Endothelial cell of umbilical vein (primary cell): ENCODE results near the gene TPCN2.

Experiments used
- CTCF ChIP-seq, 2 donors: IDR thresholded peaks; 1 replicate in 1 of 2; 2 replicates in 1 of 2; pipeline ENCODE4 v1.5.1; 2011; ENCODE audit warnings: low read length in 2 of 2, mild to moderate bottlenecking in 2 of 2, moderate library complexity in 2 of 2, control low read depth in 1 of 2, inconsistent platforms in 1 of 2, low read depth in 1 of 2; ENCODE audit not compliant: insufficient read depth in 1 of 2; ENCODE audit errors: extremely low read depth in 1 of 2
- EZH2 ChIP-seq: IDR thresholded peaks from 2 replicates; pipeline ENCODE4 v1.6.1; 2012; ENCODE audit warnings: borderline replicate concordance, low read depth, mild to moderate bottlenecking, moderate library complexity, low read length, inconsistent platforms; ENCODE audit not compliant: severe bottlenecking
- FOS ChIP-seq: IDR thresholded peaks from 2 replicates; pipeline ENCODE4 v1.6.1; 2011; ENCODE audit warnings: mild to moderate bottlenecking, low read length, moderate library complexity, borderline replicate concordance; ENCODE audit not compliant: insufficient read depth
- GATA2 ChIP-seq: IDR thresholded peaks from 2 replicates; pipeline ENCODE4 v1.7.0; 2011; ENCODE audit warnings: low read depth, mild to moderate bottlenecking, moderate library complexity, mixed read lengths, low read length; ENCODE audit not compliant: insufficient read length, insufficient read depth
- JUN ChIP-seq: IDR thresholded peaks from 2 replicates; pipeline ENCODE4 v1.6.1; 2011; ENCODE audit warnings: borderline replicate concordance, low read depth; ENCODE audit not compliant: insufficient read length, insufficient read depth
- MAX ChIP-seq: IDR thresholded peaks from 2 replicates; pipeline ENCODE4 v1.6.1; 2011; ENCODE audit not compliant: insufficient read depth, insufficient read length
- POLR2A ChIP-seq: IDR thresholded peaks from 2 replicates; pipeline ENCODE4 v1.6.1; 2012; ENCODE audit warnings: low read depth, mild to moderate bottlenecking, control low read depth, low read length
- POLR2AphosphoS5 ChIP-seq: IDR thresholded peaks from 2 replicates; pipeline ENCODE4 v1.6.1; 2012; ENCODE audit warnings: low read depth, mild to moderate bottlenecking, control low read depth, low read length, moderate library complexity; ENCODE audit not compliant: insufficient read depth

- TF ChIP-seq CTCF (IDR thresholded peaks at IDR 0.05; ENCODE audit: extremely low read depth in 1 of 2, insufficient read depth in 1 of 2, low read depth in 1 of 2, low read length in 2 of 2) (no peak), POLR2A (no peak), POLR2AphosphoS5 (no peak), JUN (no peak), EZH2 (no peak), GATA2 (no peak), MAX (no peak), FOS (no peak)
These were observed 36.4 kb upstream of the TPCN2 start for GRCh38 chr11:69012092-69013008.
